GM19324 (cell line): ENCODE measurements around the gene CD101.

Source experiments
- ATAC-seq: cut with Tn5 transposase; IDR thresholded peaks from one replicate; pipeline ENCODE4 v1.9.1; 2021; ENCODE audit warnings: mild to moderate bottlenecking, moderate library complexity; ENCODE audit not compliant: unreplicated experiment, low FRiP score

CD101 gene

GRCh38 chr1:117011334-117011733 lies 9.8 kb downstream of the CD101 start:
- ATAC-seq: no peak

GRCh38 chr1:117013309-117013858 lies 11.8 kb downstream of the CD101 start:
- no peak for ATAC-seq

DNA sequence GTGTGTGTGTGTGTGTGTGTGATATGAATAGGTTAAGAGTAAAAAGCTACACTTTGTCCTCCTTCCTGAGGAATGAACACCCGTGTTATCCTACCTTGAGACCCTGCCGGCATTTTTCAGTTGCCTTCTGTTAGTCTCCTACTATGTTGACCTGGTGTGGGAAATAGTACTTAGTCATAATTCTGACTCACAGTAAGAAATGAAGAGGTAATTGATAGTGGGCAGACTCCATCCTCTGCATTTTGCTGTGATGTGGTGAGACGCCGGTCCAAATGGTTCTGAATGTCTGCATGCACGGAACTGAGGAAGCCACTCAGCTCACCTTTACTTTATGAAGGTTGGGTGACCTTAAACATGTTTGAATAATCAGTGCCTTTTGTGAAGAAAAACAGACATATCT lies 12.6 kb downstream of the CD101 start:
- no peak for ATAC-seq

DNA sequence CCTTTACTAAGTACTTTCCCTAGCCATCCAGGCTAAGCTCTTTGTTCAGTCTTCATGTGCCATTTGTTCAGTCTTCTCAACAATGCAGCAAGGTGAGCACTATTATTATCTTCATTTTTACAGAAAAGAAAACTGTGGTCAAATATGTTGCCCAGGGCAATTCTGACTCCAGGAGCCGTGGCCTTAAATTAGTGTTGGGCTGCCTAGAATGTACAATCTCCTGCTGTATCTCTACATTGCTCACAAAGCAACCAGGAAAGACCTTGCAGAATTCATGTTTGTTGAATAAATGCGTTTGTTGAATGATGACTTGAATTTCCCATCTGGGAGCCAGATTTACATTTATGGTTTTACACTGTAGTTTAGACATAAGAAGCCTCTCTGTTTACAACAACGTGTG lies 14.2 kb downstream of the CD101 start:
- no peak for ATAC-seq

GRCh38 chr1:117017062-117017461 lies 15.5 kb downstream of the CD101 start:
- ATAC-seq: no peak

DNA sequence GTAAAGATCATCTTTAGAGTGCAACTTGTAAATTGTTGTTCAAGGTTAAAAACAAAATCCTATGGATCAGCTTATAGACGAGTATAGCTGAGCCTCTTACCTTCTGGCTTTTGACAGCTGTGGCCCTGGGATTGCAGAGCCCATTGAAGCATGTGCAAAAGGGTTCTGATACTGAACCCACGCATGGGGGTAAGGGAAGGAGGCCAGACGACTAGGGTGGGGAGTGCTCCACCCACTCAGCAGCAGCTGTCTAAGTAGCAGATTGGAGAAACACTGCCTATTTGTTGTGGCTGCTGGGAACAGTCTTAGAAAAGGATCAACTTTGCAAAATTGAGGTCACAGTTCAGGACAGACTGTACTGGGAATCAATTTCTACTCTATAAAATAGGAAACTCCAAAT lies 16.1 kb downstream of the CD101 start:
- ATAC-seq: no peak

DNA sequence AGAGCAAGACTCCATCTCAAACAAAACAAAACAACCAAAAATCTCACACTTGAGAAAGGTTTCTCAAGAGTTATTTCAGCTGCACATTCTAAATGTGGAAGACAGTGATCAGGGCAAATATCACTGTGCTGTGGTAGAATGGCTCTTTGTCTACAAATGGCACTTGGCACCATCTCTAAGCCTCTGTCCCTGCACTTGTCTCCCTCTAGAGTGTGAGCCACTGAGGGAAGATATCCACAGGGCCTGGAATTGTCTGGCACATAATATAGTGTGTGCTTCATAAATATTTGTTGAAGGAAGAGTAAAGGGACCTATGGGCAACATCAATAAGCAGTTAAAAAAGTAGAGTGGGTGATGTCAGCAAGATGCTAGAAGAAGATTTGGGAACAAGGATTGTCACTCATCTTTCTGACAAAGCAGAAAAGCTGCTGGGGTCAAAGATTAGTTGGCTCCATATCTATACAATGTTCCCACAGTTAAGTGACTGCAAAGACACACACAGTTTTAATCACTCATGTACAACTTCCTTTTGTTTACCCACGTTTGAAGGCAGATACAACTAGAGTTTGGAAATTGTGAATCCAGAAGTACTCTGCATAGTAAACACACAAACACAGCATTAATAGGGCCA lies 19.1 kb downstream of the CD101 start:
- ATAC-seq: no peak

- no peak for ATAC-seq
Observed at GRCh38 chr1:117022114-117022513, 20.6 kb downstream of the CD101 start.

GRCh38 chr1:117025568-117025967 lies 24.0 kb downstream of the CD101 start:
- ATAC-seq: no peak

DNA sequence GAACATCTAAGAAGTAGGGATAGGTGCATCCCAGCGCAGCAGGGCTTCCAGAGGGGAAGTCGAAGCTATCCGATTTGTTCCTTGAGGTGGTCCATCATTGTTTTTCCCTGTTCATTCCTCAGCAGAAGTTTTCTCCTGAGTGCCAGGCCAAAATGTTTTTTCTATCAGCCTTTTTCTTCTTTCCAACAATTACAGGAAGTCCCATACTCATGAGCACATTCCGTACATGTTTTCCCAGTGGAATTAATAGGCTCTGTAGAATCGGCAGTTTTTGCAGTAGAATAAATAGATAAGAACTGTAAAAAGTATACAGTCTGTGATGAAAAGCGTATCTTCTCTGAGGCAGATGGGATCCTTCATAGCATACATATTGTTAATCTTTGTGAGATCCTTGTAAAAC lies 24.8 kb downstream of the CD101 start:
- ATAC-seq: no peak

DNA sequence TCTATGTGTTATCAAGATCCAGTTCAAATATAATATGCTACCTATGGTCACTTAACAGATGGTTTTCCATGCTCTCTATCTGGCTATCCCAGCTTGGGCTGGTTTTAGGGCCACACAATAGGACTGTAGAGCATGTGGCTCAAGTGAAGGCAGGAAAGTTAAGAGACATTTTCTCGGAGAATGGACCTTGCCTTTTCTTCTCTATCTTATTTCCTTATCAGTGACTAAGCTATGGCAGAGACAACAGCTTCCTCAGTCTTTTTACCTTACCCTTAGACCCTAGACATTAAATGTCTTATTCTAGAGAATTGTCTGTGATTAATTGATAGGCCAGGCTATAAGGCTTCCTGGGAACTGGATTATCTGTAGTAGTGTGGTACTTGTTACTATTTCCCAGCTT lies 28.1 kb downstream of the CD101 start:
- ATAC-seq: no peak

DNA sequence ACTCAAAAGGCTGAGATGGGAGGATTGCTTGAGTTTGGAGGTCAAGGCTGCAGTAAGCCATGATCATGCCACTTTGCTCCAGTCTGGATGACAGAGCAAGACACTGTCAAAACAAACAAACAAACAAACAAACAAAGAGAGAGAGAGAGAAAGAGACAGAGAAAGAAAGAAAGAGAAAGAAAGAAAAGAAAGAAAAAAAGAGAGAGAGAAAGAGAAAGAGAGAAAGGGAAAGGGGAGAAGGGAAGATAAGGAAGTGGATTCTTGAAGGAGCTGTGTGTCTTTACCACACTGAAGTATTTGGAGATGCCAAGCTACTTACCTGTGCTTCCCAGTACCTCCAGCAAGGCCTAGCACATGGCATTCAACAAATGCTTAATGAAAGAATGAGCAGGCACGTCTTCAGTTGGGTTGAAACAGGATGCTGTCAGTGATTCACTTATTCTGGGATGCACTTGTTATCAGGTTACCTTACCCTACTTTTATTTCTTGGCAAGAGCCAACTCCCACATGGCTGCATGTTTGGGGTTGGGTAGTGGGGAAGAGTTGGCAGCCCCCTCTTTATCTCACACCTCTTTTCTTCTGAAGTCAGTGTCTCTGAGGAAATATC lies 28.8 kb downstream of the CD101 start:
- no peak for ATAC-seq

GRCh38 chr1:117032266-117032665 lies 30.7 kb downstream of the CD101 start:
- ATAC-seq: no peak

- ATAC-seq: no peak
Observed at GRCh38 chr1:117032681-117033539, 31.4 kb downstream of the CD101 start.

GRCh38 chr1:117033772-117034171 lies 32.2 kb downstream of the CD101 start:
- ATAC-seq: no peak

- no peak for ATAC-seq
Observed at GRCh38 chr1:117034791-117035290, 33.3 kb downstream of the CD101 start.

GRCh38 chr1:117036018-117036461 lies 34.5 kb downstream of the CD101 start:
- no peak for ATAC-seq

GRCh38 chr1:117037802-117038201 lies 36.2 kb downstream of the CD101 start:
- no peak for ATAC-seq

DNA sequence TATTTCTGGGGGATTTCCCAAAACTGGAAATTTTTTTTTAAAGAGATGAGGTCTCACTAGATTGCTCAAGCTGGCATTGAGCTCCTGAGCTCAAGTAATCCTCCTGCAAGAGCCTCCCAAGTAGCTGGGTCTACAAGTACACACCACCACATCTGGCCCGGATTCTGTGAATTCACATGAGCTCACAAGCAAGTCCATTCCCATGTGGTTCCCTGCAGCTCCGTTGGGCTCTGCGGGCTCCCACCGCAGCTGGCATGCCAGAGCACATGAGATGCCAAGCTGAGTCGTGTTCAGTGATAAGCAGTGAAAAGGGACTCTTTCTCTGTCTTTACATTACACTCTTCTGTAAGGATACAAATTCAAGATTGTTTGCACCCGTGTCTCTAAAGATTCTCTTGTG lies 36.7 kb downstream of the CD101 start:
- no peak for ATAC-seq

GRCh38 chr1:117044217-117044616 lies 42.7 kb downstream of the CD101 start:
- ATAC-seq: no peak

DNA sequence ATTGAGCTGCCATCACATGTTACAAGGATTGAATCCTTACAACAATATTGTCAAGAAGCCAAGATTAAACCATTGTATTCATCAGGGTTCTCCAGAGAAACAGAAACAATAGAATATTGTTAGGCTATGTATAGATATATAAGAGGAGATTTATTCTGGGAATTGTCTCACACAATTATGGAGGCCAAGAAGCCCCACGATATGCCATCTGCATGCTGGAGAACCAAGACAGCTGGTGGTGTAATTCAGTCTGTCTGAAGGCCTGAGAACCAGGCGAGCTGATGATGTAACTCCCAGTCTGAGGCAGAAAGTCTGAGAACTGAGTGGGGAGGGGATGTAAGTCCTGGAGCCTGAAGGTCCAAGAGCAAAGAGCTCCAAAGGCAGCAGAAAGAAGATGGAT lies 44.1 kb downstream of the CD101 start:
- ATAC-seq: no peak
